RPMI7951 (cell line): ENCODE results near the gene INHA. TPM values are rescaled to one million over a fixed set of nuclear protein-coding genes. Genes with fewer than 3 reads are reported as not detected.

Source experiments
- DNase-seq: peaks from one replicate; pipeline ENCODE4 v3.0.0-alpha.2; 2012; ENCODE audit warnings: low read depth
- total RNA-seq: library from RNA; depleted of rRNA; stranded (reverse); fragments of >200 nt; shearing (Covaris generic); gene quantifications from 2 replicates; pipeline ENCODE4 v1.2.3, GENCODE V29; 2014; rRNA removed

INHA gene
- total RNA-seq, 1 experiment from 2014 or later, result 0.12 TPM

DNA sequence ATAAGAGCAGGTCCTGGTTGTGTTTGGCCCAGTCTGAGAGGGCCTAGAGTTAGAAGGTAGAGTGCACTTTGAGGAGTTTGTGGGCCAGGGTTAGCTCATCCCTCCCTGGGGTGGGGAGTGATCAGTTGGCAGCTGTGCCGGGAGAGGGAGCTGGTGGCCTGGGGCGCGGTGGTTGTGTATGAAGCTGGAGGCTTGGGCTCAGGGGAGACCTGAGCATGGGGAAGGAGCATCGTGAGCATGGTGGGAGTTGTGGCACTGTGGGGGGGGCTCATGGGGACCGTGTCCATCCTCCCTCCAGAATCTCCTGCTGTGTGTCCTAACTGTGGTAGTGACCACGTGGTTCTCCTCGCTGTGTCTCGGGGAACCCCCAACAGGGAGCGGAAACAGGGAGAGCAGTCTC, 39.2 kb downstream of the INHA start:
- no peak for DNase-seq

DNA sequence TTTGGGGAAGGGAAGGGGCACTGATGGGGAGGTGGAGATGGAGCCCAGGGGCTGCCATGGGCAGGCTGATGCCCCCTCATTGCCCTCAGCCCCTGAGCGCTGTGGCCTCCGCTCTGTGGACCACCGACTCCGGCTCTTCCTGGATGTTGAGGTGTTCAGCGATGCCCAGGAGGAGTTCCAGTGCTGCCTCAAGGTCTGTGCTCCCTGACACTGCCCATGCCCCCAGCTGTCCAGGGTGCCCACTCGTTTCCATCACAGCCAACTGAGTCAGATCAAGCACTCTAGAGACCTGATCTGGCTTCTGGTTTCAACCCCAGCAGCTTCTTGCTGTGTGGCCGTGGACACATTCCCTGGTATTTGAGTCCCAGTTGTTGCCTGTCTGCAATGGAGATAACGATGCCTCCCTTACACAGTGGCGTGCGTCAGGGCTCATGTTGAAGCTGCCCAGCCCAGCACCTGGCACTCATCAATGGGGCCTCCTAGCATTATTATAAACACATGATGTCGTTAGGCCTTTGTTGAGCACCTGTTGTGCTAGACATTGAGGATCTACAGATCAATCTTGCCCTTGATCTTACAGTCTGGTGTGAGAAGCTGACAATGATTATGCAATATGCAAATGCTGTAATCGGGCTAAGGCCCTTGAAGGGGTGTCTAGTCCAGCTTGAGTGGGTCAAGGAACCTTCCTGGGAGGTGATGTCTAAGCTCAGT, 39.9 kb downstream of the INHA start:
- DNase-seq, result no peak

DNA sequence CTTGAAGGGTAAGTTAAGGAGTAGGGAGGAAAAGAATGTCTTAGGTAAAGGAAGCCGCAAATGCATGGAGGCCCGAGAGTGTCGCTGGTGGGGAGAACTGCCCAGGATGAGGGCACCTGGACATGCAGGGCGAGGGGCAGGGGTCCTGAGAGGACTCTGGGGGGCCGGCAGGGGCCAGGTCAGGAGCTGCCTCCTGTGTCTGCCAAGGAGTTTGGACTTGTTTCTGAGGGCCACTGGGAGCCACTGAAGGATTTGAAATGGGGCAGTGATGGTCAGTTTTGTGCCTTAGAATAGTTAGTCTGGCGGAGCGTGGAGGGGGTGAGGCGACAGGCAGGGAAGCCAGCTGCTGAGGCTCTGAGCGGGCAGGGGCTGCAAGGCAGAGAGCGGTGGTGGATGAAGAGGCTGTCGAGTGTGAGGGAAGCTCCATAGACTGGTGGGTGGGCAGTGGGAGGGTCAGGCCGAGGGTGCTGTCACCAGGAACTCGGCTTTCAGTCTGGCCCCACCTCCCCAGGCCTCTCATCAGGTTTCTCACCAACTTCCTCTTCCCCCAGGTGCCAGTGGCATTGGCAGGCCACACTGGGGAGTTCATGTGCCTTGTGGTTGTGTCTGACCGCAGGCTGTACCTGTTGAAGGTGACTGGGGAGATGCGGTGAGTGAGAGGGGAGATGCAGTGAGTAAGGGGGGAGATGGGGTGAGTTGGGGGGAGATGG, 40.6 kb downstream of the INHA start:
- DNase-seq, result no peak

DNA sequence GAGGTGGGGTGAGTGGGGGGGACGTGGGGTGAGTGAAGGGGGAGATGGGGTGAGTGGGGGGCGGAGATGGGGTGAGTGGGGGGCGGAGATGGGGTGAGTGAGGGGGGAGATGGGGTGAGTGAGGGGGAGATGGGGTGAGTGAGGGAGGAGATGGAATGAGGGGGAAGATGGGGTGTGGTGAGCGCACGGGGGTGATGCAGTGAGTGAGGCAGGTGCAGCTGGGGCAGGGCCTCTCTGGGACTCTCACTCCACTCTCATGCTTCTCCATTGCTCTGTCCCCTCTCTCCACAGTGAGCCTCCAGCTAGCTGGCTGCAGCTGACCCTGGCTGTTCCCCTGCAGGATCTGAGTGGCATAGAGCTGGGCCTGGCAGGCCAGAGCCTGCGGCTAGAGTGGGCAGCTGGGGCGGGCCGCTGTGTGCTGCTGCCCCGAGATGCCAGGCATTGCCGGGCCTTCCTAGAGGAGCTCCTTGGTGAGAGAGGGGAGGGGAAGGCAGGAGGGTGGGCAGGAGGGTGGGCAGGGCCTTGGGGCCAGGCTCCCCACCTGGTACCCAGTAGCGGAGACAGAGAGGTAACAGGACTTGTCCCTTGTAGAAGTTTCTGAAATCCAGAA, 41.5 kb downstream of the INHA start:
- DNase-seq, result no peak

DNA sequence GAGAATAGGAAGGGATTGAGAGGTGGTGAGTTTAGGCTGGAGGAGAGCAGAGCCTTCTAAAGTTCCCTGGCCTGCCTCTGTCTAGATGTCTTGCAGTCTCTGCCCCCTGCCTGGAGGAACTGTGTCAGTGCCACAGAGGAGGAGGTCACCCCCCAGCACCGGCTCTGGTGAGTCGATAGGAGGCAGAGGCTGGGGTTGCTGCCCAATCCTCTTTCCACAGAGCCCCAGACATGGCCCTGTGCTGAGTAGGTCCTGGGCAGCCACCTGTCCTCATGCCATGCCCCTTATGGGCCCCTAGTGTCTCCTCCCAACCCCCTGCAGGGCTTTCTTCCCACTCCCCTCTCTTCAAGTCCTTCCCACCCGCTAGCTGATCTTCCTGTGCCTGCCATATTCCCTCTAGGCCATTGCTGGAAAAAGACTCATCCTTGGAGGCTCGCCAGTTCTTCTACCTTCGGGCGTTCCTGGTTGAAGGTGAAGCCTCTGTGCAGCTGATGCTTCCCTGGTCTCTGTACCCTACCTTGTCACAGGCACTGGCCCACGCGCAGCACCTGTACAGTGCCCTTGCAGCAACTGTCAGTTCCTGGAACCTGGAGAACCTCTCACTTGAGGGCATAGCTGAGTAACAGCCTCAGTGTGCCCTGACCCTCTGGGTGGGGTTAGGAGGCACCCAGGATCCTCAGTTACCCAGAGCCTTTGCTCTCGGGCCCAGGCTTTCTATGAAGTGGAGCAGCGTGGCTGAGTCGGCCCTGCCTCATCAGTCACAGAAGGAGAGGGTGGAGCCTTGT, 42.2 kb downstream of the INHA start:
- DNase-seq, result no peak

DNA sequence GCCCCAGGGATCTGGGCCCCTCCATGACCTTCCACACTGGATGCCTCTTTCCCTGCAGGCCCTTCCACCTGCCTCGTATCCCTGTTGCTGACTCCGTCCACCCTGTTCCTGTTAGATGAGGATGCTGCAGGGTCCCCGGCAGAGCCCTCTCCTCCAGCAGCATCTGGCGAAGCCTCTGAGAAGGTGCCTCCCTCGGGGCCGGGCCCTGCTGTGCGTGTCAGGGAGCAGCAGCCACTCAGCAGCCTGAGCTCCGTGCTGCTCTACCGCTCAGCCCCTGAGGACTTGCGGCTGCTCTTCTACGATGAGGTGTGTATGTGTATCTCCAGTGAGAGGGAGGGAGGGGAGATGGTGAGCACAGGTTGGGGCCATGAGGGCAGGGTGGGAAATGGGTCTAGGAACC, 42.9 kb downstream of the INHA start:
- no peak for DNase-seq

DNA sequence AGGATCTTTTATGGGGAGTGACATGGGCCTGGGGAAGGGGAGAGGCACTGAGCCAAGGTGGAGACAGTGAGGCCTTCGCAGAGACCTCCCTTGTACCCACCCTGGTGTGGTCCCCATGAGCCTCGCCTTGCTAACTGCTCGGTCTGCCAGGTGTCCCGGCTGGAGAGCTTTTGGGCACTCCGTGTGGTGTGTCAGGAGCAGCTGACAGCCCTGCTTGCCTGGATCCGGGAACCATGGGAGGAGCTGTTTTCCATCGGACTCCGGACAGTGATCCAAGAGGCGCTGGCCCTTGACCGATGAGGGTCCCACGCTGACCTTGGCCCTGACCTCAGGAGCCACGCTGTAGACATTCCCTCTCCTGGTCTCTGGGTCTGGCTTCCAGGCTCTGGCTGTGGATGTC, 43.8 kb downstream of the INHA start:
- DNase-seq, result no peak

DNA sequence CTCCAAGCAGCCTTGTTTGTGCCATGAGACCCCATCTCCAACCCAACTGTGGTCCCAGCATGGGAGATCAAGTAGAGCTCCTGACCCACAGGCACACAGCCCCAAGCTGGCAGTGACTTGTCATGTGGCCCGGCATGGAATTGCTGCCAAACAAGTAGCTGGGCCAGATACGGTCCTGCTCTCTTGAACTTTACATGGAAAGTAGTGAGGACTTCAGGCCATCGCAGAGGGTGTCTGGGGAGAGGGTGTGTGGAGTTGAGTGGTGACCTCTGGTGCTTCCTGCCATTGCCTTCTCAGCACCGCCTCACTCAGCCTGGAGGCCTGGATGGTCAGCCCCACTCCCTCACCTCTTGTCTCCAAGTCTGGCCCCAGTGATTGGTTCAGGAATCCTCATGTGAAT, 44.4 kb downstream of the INHA start:
- no peak for DNase-seq

DNA sequence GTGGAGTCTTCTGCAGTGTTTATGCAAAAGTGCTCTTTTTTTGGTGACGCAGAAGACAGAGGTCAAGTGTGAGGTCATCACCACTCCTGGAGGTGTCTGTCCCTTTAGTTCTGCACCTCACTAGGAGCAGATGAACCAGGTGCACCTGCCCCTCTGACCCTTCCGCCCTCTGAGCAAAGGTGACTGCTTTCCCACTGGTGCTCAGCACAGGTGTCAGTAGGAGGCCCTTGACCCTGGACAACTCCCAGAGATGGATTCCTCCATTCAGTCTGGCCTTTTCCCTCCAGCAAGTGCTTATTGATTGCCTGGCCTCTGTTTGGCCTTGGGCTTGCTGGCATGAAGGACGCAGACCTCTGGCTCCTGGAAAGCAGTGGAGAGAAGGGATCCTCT, 46.6 kb downstream of the INHA start:
- no peak for DNase-seq

DNA sequence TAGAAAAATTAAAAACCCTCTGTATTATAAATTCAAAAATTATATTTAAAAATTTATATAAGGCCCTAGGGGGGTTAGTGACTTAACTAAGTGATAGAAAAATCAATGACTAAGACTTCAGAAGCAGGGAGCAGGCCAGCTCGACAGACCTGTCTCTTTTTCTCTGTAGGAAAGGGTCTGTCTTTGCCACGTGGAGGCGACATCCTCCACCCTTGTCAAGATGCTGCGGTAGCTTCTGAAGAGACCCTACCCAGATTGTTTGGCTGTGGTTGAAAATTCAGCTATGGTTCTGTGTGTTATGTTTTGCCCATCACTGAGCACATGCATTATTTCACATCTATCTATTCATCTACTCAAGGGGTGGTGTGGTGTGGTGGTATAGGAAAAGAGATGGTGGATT, 47.1 kb downstream of the INHA start:
- DNase-seq, result no peak

DNA sequence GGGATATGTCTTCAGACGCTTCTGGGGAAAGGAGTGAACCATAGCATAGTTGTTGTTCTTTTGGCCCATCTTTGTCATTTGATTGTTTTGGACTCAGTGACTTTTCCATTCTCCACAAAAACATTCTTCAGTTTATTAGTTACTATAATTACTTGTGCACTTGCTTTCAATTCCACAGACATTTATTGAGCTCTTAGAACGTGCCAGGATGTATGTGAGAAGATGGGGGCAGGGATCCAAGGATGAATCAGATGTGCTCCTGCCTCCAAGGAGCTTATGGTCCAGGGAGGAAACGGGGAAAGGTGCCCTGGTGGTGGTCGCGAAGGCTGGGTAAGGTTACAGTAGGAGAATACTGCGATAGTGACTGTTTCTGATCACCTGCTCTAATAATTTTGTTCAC, 48.4 kb downstream of the INHA start:
- no peak for DNase-seq

DNA sequence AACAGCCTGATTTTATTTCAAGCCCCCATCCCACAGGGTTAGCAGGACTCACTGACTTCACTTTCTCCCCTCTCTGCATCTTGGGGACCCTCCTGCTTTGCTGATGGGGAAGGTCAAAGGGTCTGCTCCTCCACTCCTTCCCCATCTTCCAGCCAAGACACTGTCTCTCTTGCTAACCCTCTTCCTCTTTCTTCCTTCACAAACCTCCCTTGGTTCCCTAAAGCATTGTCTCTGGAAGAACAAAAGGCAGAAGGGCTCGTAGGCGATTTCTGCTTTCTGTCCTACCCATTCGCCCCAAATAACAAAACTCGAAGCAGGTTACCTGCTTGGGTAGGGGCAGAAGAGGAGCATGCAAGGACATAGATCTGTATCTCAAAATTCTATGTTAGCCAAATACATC, 49.8 kb downstream of the INHA start:
- no peak for DNase-seq

DNA sequence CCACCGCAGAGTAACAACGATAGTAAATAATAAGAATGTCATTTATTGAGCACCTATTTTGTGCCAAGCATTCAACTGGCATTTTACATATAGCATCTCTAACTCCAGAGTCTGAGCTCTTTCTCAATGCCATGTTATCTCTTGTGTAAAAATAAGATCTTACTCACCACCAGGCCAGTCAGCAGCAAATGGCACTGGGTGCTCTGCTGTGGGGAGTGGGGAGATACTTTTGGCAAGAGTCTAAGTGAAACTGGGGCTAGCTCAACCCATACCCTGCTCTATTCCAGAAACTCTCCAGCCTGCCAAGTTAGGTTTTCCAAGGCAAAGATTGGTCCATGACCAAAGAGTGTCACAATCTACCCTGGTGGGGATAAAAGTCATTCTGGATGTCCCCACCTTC, 50.4 kb downstream of the INHA start:
- DNase-seq, result no peak

DNA sequence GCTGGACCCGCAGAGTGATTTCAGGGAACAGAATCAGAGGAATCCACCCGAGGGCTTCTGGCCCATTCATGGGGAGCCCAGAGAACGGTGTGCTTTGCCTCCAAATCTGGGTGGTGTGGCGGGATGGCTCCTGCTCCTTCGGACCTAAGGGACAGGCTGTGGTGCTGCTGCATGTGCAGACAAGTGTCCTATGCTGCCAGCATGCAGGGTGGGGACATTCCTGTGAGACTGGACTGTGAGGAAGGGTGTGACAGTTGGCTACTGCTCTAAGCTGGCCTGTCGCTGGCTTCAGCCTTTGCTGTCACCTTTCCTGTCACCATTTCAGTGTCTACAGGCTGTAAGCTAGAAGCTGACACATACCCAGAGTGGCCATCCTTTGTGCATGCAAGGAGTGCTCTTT, 52.5 kb downstream of the INHA start:
- DNase-seq, result no peak

DNA sequence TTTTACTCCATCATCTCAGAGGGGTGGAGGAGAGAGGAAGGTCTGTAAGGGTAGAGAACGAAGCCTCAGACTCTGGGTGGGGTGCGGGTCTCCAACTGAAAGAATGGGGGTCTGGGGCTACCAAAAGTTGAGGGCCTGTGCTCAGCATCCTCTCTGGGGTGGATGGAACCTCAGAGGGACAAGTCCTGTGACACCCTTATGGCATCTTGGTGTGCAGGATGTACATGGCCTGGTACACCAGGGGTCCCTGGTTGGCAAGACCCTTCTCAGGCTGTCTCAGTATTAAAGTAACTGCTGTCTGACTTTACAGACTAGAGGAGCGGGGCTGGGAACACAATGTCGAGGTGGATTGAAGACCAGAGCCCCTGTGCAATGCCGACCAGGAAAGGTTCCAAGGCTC, 53.1 kb downstream of the INHA start:
- no peak for DNase-seq

Other genes starting within 250 kb of the INHA start
- gene RESP18, start 239.6 kb upstream of the INHA start, total RNA-seq, result not detected in 2 replicates
- 80.4 and 101 TPM in 2 replicates for gene DNPEP, start 184.4 kb upstream of the INHA start, total RNA-seq
- 0.20 and 0.60 TPM in 2 replicates for gene DES, start 153.9 kb upstream of the INHA start, total RNA-seq
- 32.7 and 33.3 TPM in 2 replicates for gene SPEG, start 137.5 kb upstream of the INHA start, total RNA-seq
- gene GMPPA, start 73.4 kb upstream of the INHA start, total RNA-seq, result 87.5 and 91.9 TPM in 2 replicates
- 0.10 TPM in 1 of 2 replicates, not detected in the other for gene ASIC4, start 57.8 kb upstream of the INHA start, total RNA-seq
- gene CHPF, start 28.5 kb upstream of the INHA start, total RNA-seq, result 73.7 and 98.6 TPM in 2 replicates
- gene TMEM198, start 28.3 kb upstream of the INHA start, total RNA-seq, result 2.3 and 2.6 TPM in 2 replicates
- gene OBSL1, start 771 bp upstream of the INHA start, total RNA-seq, result 41.5 and 42.8 TPM in 2 replicates
- gene STK11IP, start 25.5 kb downstream of the INHA start, total RNA-seq, result 16.8 and 20.7 TPM in 2 replicates
- gene SLC4A3, start 55.3 kb downstream of the INHA start, total RNA-seq, result 2.8 and 3.0 TPM in 2 replicates